DOHH2 (cell line): ENCODE measurements around the gene COA5.

Experiments used
- H3F3A ChIP-seq: fragments of 200-600 bp; sonication (generic), shearing (Covaris generic); 2 replicates; pipeline ENCODE4 v1.6.0; 2016; ENCODE audit warnings: antibody characterized with exemption, mild to moderate bottlenecking; ENCODE audit not compliant: control insufficient read depth, insufficient read depth
- H3K27ac ChIP-seq: fragments of 200-600 bp; sonication (generic); 2 replicates; pipeline ENCODE4 v1.5.1; 2014; ENCODE audit warnings: low read depth, mild to moderate bottlenecking, low read length, moderate library complexity
- H3K27me3 ChIP-seq: fragments of 200-600 bp; sonication (generic); 2 replicates; pipeline ENCODE4 v1.6.1; 2014; ENCODE audit warnings: mild to moderate bottlenecking, low read length, mixed read lengths; ENCODE audit not compliant: control insufficient read depth
- H3K36me3 ChIP-seq: fragments of 200-600 bp; sonication (generic); 2 replicates; pipeline ENCODE4 v1.6.1; 2014; ENCODE audit warnings: mild to moderate bottlenecking, low read length, moderate library complexity, mixed read lengths; ENCODE audit not compliant: control insufficient read depth
- H3K4me1 ChIP-seq: fragments of 200-600 bp; sonication (generic); 2 replicates; pipeline ENCODE4 v1.6.1; 2014; ENCODE audit warnings: mild to moderate bottlenecking, low read length, mixed read lengths; ENCODE audit not compliant: control insufficient read depth
- H3K4me2 ChIP-seq: fragments of 200-600 bp; sonication (generic); 2 replicates; pipeline ENCODE4 v1.6.0; 2014; ENCODE audit warnings: mild to moderate bottlenecking, low read length, moderate library complexity
- H3K4me3 ChIP-seq: fragments of 200-600 bp; sonication (generic); 2 replicates; pipeline ENCODE4 v1.5.1; 2014; ENCODE audit warnings: mild to moderate bottlenecking, low read length, mixed read lengths
- H3K79me2 ChIP-seq: fragments of 200-600 bp; sonication (generic); 2 replicates; pipeline ENCODE4 v1.6.1; 2014; ENCODE audit warnings: mild to moderate bottlenecking, low read length, mixed read lengths; ENCODE audit not compliant: control insufficient read depth
- H3K9me2 ChIP-seq: fragments of 200-600 bp; sonication (generic); replicated peaks from 2 replicates; pipeline ENCODE4 v1.6.1; 2014; ENCODE audit warnings: mild to moderate bottlenecking, low read length, mixed read lengths; ENCODE audit not compliant: control insufficient read depth
- H3K9me3 ChIP-seq: fragments of 200-600 bp; sonication (generic); 2 replicates; pipeline ENCODE4 v1.6.1; 2014; ENCODE audit warnings: antibody characterized with exemption, low read length, mixed read lengths; ENCODE audit not compliant: control insufficient read depth, insufficient read depth
- H4K20me1 ChIP-seq: fragments of 200-600 bp; sonication (generic); 2 replicates; pipeline ENCODE4 v1.6.0; 2014; ENCODE audit warnings: low read depth, mild to moderate bottlenecking, antibody characterized with exemption, low read length, moderate library complexity; ENCODE audit not compliant: control insufficient read depth, insufficient read depth
- CTCF ChIP-seq: fragments of 200-600 bp; sonication (generic); IDR thresholded peaks from one replicate; pipeline ENCODE4 v1.5.1; 2014; ENCODE audit warnings: antibody characterized with exemption, mild to moderate bottlenecking, low read depth, low read length; ENCODE audit not compliant: poor library complexity, severe bottlenecking
- EZH2phosphoT487 ChIP-seq: fragments of 200-600 bp; sonication (generic); IDR thresholded peaks from 2 replicates; pipeline ENCODE4 v1.6.1; 2017; ENCODE audit warnings: borderline replicate concordance, mild to moderate bottlenecking, antibody characterized with exemption, low read length, moderate library complexity, mixed read lengths

Gene COA5

GRCh38 chr2:98577313-98577712 is 31.0 kb downstream of the COA5 start:
- TF ChIP-seq EZH2phosphoT487 (no peak), CTCF (no peak)
- Histone ChIP-seq H3K27ac (no peak overlapping the region), H3F3A (no peaks in the 10 kb centered on the region), H3K27me3 (no peaks in the 10 kb centered on the region), H3K4me1 (no peaks in the 10 kb centered on the region), H4K20me1 (no peaks in the 10 kb centered on the region), H3K9me2 (no peaks in the 10 kb centered on the region), H3K9me3 (no peaks in the 10 kb centered on the region), H3K4me3 (no peak overlapping the region), H3K4me2 (no peak overlapping the region), H3K36me3 (no peaks in the 10 kb centered on the region), H3K79me2 (no peaks in the 10 kb centered on the region)

- Histone ChIP-seq H3K4me2 (no peak overlapping the region), H3K36me3 (no peaks in the 10 kb centered on the region), H3F3A (no peaks in the 10 kb centered on the region), H3K27me3 (no peaks in the 10 kb centered on the region), H3K9me3 (no peaks in the 10 kb centered on the region), H3K27ac (no peak overlapping the region), H4K20me1 (no peaks in the 10 kb centered on the region), H3K4me1 (no peaks in the 10 kb centered on the region), H3K9me2 (no peaks in the 10 kb centered on the region), H3K79me2 (no peaks in the 10 kb centered on the region), H3K4me3 (no peak overlapping the region)
- TF ChIP-seq CTCF: no peak
- no peak for TF ChIP-seq EZH2phosphoT487
Measured at GRCh38 chr2:98576666-98577312, 31.5 kb downstream of the COA5 start.

- H3K36me3 ChIP-seq: peaks cover 3% of the 10 kb centered on the region; the same call in 1 of the 2 replicates
- H3K9me3 ChIP-seq: no peaks in the 10 kb centered on the region
- no peak overlapping the region for H3K4me2 ChIP-seq
- H3F3A ChIP-seq: no peaks in the 10 kb centered on the region
- H3K27ac ChIP-seq: no peak overlapping the region
- H3K4me3 ChIP-seq: no peak overlapping the region
- no peaks in the 10 kb centered on the region for H3K9me2 ChIP-seq
- no peak for TF ChIP-seq EZH2phosphoT487
- no peak for TF ChIP-seq CTCF
- no peaks in the 10 kb centered on the region for H3K4me1 ChIP-seq
- no peaks in the 10 kb centered on the region for H3K79me2 ChIP-seq
- H4K20me1 ChIP-seq: no peaks in the 10 kb centered on the region
- H3K27me3 ChIP-seq: no peaks in the 10 kb centered on the region
Measured at GRCh38 chr2:98573426-98573825, 34.9 kb downstream of the COA5 start.
